Hepatocyte (in vitro differentiated cells): ENCODE results near the gene PLD1.

Source experiments
- EZH2 ChIP-seq: fragments of 200-600 bp; sonication (generic); IDR thresholded peaks from 2 replicates; pipeline ENCODE4 v1.6.1; 2016; ENCODE audit warnings: antibody characterized with exemption, mild to moderate bottlenecking, borderline replicate concordance
- EZH2phosphoT487 ChIP-seq: fragments of 200-600 bp; sonication (generic); IDR thresholded peaks from one replicate; pipeline ENCODE4 v1.6.1; 2018; ENCODE audit warnings: antibody characterized with exemption, mild to moderate bottlenecking, low read depth, moderate library complexity; ENCODE audit not compliant: unreplicated experiment, severe bottlenecking
- TF ChIP-seq, protein P1 (sequence below): fragments of 200-600 bp; sonication (generic); IDR thresholded peaks from 2 replicates; pipeline ENCODE4 v1.5.1; 2016; ENCODE audit warnings: antibody characterized with exemption, mild to moderate bottlenecking; ENCODE audit not compliant: poor library complexity

GRCh38 chr3:171807806-171808205, 2.5 kb downstream of the PLD1 start:
- TF ChIP-seq, protein P1, sequence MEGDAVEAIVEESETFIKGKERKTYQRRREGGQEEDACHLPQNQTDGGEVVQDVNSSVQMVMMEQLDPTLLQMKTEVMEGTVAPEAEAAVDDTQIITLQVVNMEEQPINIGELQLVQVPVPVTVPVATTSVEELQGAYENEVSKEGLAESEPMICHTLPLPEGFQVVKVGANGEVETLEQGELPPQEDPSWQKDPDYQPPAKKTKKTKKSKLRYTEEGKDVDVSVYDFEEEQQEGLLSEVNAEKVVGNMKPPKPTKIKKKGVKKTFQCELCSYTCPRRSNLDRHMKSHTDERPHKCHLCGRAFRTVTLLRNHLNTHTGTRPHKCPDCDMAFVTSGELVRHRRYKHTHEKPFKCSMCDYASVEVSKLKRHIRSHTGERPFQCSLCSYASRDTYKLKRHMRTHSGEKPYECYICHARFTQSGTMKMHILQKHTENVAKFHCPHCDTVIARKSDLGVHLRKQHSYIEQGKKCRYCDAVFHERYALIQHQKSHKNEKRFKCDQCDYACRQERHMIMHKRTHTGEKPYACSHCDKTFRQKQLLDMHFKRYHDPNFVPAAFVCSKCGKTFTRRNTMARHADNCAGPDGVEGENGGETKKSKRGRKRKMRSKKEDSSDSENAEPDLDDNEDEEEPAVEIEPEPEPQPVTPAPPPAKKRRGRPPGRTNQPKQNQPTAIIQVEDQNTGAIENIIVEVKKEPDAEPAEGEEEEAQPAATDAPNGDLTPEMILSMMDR = no peak
- no peak for TF ChIP-seq EZH2phosphoT487
- no peak for TF ChIP-seq EZH2
